H1 (cell line): Measurements from ENCODE around the gene PRDX2. TPM values are rescaled to one million over a fixed set of nuclear protein-coding genes. Genes with fewer than 3 reads are reported as not detected.

ENCODE experiments used
- BRCA1 ChIP-seq: IDR thresholded peaks from 2 replicates; pipeline ENCODE4 v1.6.1; 2012; ENCODE audit warnings: low read depth, low read length, improper control_type of control experiment
- CEBPB ChIP-seq: IDR thresholded peaks from 2 replicates; pipeline ENCODE4 v1.6.1; 2012; ENCODE audit warnings: low read depth, low read length
- CHD2 ChIP-seq: IDR thresholded peaks from 2 replicates; pipeline ENCODE4 v1.6.1; 2012; ENCODE audit warnings: low read length, improper control_type of control experiment
- CHD7 ChIP-seq: fragments of 300-600 bp; sonication (generic); IDR thresholded peaks from 2 replicates; pipeline ENCODE4 v1.7.1; 2012; ENCODE audit warnings: low read length, moderate library complexity, mild to moderate bottlenecking, inconsistent platforms; ENCODE audit not compliant: insufficient replicate concordance
- GABPA ChIP-seq: IDR thresholded peaks from 2 replicates; pipeline ENCODE4 v1.6.1; 2011; ENCODE audit warnings: mild to moderate bottlenecking, low read length, moderate library complexity, borderline replicate concordance; ENCODE audit not compliant: insufficient read depth
- MAFK ChIP-seq: IDR thresholded peaks from 2 replicates; pipeline ENCODE4 v1.6.1; 2012; ENCODE audit warnings: low read depth, mild to moderate bottlenecking, improper control_type of control experiment, low read length
- SAP30 ChIP-seq: fragments of 300-600 bp; sonication (generic); IDR thresholded peaks from 2 replicates; pipeline ENCODE4 v1.7.1; 2012; ENCODE audit warnings: low read length, moderate library complexity, mild to moderate bottlenecking, inconsistent platforms; ENCODE audit not compliant: insufficient read depth, insufficient replicate concordance
- SIRT6 ChIP-seq: IDR thresholded peaks from one replicate; pipeline ENCODE4 v1.7.1; 2012; ENCODE audit warnings: low read length, inconsistent platforms
- TAF7 ChIP-seq: optimal IDR thresholded peaks from 2 replicates; pipeline ENCODE3; 2011; ENCODE audit warnings: low read depth, mild to moderate bottlenecking, inconsistent platforms, low read length, moderate library complexity, borderline replicate concordance
- TCF12 ChIP-seq: IDR thresholded peaks from 2 replicates; pipeline ENCODE4 v1.6.1; 2011; ENCODE audit warnings: low read depth, mild to moderate bottlenecking, low read length
- ZNF274 ChIP-seq: IDR thresholded peaks from 2 replicates; pipeline ENCODE4 v1.7.0; 2012; ENCODE audit warnings: low read length, borderline replicate concordance; ENCODE audit errors: extremely low read depth
- polyA plus RNA-seq, 7 experiments: library from polyadenylated mRNA; depleted of rRNA in 3 of 7; stranded (reverse) in 5 of 7; unstranded in 2 of 7; fragments of >200 nt in 5 of 7; fragments of 200-250 nt in 2 of 7; gene quantifications; 1 replicate in 5 of 7; 2 replicates in 1 of 7; 4 replicates in 1 of 7; pipeline versions ENCODE4 v1.2.1 to v1.2.3, GENCODE V29; 2011 to 2013; ENCODE audit warnings: missing spikeins in 2 of 7, mixed read lengths in 2 of 7
- total RNA-seq: library from RNA; stranded (reverse); fragmentation: NEBNext Ultra II Directional; extraction: Animal tissue kit (Norgen Biotek cat#: 25700); gene quantifications from 2 replicates; pipeline ENCODE4 v1.2.1, GENCODE V29; 2021

Gene PRDX2
- total and polyA plus RNA-seq, 2 of the 8 experiments (the other 6 are each of a cell fraction or from before 2014, with no cell fraction given): 380 to 748 TPM

GRCh38 chr19:12789904-12790619, 11.5 kb downstream of the PRDX2 start (continued):
- TF ChIP-seq CHD7 (no peak), ZNF274 (no peak), BRCA1 (no peak), TAF7 (no peak), GABPA (0 out of 2 replicates have a peak, but pooled peaks have one; percentile 30), SIRT6 (no peak), SAP30 (no peak), CHD2 (no peak), MAFK (no peak), TCF12 (0 out of 2 replicates have a peak, but pooled peaks have one; percentile 16), CEBPB (0 out of 2 replicates have a peak, but pooled peaks have one; percentile 48)
